ENCODE data around the gene SNTG2.
"Not testable (repeated sequence)": the region's sequence is repeated elsewhere in the genome, so short reads cannot be mapped to it uniquely, and the experiment has no call there.

SNTG2 gene

DNA sequence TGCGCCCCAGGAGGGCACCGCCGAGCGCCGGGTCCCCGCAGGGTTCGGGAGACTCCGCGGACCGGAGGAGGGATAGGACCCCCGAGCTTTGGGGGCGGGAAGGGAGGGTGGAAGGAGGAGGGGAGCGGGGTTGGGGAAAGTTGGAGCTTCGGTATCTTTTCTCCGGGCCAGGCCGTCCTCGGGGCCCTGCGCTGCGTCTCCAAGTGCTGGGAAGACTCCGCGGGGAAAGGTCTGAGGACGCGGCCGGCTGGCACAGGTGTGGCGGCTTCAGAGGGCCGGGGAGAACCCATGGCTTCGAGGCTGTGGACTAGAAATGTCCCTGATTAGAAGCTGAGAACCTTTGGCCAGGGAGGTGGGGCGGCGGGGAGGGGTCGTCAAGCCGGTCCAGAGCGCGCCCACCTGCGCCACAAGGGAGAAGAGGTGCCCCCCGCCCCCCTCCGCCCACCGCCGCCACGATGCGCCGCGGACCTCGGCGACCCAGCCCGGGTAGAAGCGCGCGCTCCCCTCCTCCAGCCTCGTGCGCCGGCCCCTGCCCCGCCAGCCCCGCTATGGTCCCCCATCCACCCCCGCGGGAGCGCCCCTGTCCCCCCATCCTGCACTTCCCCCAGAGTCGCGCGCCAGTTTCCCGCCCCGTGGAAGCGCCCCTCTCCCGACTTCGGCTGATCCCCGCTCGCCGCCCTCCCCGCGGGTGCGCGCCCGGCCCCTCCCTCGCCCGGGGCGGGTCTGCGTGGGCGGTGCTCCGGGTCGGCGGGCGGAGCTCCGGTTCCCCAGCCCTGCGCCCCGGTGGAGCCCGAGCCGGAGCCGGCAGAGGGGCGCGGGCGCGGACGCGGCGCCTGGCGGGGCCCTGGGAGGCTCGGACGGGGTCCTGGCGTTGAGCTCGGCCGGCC, at the start of gene SNTG2:
Gene SNTG2 (plus strand): TSS at position 770 of the 887 bp plus-strand sequence. CDS start 148 bp downstream, outside the sequence.
- DNase-seq, result peak; percentile 21

GRCh38 chr2:902584-902983, 48.1 kb upstream of the SNTG2 start:
- no peak for DNase-seq

- DNase-seq, result no peak
These were observed 47.3 kb upstream of the SNTG2 start for GRCh38 chr2:903223-903900.

DNA sequence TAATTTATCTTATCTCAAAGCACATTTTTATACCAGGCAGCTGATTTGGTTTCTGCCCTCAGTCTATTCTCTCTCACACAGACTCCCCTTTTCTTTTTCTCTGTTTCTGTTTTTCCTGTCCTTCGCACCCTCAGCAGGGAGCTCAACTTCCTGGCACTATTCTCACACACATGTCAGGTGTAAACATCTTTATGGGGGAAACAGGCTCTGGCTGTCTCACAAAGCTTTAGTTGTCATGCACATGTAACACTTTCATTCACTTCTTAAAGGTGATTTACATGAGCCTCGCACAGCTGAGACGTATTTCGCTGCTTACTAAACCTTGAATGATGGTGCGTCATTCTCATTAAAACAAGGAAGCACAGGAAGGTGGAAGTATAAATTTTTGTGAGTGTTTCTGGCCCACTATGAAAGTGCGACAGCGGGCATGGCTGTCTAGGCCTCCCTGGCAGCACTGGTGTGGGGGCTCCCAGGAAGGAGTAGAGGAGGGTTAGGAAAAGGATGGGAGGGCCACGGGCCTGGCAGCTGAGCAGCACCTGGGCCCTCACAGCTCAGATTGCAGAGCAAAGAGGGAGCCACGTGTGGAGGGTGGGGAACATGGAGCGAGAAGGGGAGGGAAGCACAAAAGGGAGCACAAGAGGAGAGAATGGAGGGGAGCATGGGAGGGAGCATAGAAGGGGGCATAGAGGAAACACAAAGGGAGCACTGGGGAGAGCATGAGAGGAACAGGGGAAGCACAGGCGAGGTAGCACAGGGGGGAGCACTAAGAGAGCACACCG, 46.2 kb upstream of the SNTG2 start:
- DNase-seq, result no peak

DNA sequence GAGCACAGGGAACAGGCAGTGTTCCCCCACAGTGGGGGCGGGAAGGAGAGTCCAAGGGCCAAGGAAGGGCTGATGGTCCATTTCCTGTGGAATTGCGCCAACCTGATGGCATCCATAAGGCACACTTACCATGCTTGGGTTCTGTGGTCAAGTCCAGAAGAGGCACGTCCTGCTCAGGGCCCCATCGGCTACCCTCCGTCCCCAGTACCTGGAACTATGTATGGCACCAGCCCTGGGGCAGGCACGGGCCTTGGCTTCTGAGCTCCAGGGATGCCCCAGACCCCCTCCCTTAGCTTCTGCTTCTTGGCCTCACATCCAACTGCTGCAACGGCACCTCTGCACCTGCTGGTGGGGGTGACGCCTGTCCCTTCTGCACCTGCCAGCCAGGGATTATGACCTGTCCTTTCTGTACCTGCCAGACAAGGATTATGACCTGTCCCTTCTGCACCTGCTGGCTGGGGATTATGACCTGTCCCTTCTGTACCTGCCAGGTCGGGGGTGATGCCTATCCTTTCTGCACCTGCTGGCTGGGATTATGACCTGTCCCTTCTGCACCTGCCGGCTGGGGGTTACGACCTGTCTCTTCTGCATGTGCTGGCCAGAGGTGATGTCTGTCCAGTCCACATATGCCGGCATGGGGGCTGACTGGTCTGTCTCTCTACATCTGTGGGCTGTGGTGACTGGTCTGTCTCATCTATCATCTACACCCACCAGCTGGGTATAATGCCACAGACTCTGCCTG, 45.4 kb upstream of the SNTG2 start:
- DNase-seq, result no peak

GRCh38 chr2:905833-906140, 44.9 kb upstream of the SNTG2 start:
- DNase-seq, result no peak

DNA sequence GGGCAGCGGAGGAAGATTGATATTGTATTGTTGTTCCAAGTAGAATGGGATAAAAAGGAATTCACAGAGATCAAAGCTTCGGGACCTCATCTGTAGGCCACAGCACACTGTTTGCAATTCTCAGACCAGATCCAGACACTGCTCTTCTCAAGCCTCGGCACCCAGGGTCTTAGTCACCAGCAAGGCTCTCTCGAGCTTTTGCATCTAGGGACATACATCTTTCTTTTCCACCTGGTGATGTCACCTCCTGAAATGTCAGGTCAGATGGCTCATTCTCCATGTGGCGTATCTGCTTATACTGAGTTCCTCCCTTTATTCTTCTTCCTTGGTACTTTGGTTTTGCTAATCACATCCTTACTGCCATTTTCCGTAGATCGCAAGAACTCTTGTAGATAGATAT, 42.9 kb upstream of the SNTG2 start:
- no peak for DNase-seq

- no peak for DNase-seq
These were observed 42.1 kb upstream of the SNTG2 start for GRCh38 chr2:908568-908967.

GRCh38 chr2:909764-910379, 40.8 kb upstream of the SNTG2 start:
- not testable (repeated sequence) for DNase-seq

- no peak for DNase-seq
These were observed 40.0 kb upstream of the SNTG2 start for GRCh38 chr2:910698-911097.

- DNase-seq, result no peak
These were observed 34.7 kb upstream of the SNTG2 start for GRCh38 chr2:915979-916378.

DNA sequence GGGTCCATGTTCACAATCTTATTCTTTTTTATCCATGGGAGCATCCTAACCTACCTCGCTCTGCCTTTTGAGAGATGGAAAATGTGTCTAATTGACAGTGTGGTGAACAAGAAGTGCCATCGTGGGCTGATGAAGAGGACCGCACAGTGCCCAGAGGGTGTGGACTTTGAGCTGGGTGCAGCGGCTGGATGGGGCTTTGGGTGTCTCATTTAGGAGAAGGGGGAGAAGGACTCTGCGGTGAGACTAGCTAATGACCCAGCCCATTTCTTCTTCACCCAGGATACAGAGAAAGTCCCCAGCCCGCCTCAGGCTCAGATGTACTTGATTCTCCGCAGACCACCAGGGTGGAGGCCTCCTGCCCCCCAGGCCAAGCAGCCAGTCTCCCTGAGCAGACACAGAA, 33.7 kb upstream of the SNTG2 start:
- no peak for DNase-seq

GRCh38 chr2:919672-920071, 31.0 kb upstream of the SNTG2 start:
- no peak for DNase-seq

DNA sequence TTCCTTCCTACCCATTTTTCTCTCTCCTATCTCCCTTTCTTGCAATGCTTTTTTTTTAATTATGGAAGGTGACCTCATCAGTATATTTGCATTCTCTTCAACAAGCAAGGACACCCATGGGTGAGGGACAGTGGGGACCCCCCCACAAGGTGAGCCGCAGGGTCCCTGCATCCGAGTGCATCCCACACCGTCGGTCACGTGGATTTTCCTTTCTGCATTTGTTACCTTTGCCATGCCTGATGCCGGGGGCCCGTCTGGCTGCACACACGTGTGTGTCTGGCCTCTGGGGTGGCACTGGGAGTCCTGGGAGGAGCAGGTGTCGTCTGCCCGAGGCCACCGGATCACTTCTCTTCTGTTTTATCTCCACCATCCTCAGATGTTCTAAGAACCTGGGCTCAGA, 30.1 kb upstream of the SNTG2 start:
- no peak for DNase-seq

GRCh38 chr2:920999-921398, 29.6 kb upstream of the SNTG2 start:
- DNase-seq, result no peak

- no peak for DNase-seq
These were observed 28.5 kb upstream of the SNTG2 start for GRCh38 chr2:922185-922584.

DNA sequence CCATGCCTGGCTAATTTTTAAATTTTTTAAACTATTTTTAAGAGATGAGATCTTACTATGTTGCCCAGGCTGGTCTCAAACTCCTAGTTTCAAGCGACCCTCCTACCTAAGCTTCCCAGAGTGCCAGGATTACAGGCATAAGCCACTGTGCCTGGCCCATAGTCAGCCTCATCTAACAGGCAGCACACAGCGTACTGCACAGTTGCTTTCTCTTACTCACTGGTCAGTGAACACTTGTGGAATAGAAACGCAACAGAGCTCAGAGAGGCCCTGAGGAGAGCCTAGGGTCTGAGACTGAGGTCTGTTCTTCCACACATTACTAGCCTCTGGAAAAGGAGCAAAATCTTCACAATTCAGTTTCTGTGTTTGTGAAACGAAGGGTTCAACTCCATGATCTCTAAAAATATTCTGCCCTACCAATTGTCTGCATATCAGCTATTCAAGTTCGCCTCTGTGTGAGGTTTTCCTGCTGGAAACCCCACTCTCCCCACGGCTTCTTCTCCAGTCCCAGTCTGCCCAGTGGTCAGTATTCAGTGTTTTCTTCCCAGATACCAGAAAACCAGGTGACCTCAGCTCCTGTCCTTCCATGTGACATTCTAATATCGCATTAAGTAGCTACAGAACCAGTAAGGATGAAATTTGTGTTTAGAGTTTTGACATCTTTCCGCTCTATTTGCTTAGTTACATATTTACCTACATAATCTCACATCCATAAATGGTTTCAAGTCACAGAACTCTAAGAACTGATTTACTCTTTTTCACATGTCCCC, 26.6 kb upstream of the SNTG2 start:
- no peak for DNase-seq

DNA sequence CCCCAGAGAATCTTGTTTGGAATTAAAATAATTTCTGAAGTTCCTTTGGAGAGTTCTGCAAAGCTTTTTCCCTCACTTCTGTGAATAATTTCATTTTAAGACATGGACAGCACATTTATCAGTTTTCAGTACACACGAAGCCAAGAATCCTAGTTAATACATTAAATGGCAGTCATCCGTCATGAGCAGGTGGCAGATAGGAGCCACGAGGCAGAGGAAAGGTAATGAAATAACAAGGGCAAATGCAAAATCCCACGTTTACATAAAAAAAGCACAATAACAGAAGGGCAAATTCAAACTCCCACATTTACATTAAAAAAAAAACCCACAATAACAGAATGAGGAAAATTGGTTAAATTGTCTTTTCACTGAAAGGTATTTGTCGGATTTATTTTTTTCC, 25.9 kb upstream of the SNTG2 start:
- DNase-seq, result no peak

GRCh38 chr2:925309-925708, 25.3 kb upstream of the SNTG2 start:
- no peak for DNase-seq

DNA sequence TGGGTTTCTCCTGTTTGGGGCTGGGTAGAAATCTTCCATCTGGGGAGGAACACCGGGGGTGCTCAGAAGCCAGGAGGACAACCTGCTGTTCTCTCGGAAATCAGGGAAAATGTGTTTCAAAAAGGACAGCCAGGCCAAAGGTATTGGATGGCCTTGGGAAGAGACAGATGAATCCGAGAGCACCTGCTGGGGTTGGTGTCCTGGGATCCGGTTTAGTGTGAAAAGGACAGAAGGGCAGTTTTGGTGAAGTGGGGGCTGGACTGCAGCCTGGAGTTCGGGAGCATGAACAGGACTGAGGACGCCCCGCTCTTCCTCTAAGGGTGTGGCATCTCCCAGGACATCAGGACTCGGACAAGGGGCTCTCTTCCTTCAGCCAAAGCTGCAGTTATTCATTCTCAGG, 24.9 kb upstream of the SNTG2 start:
- DNase-seq, result no peak

- no peak for DNase-seq
These were observed 24.3 kb upstream of the SNTG2 start for GRCh38 chr2:926259-926793.

DNA sequence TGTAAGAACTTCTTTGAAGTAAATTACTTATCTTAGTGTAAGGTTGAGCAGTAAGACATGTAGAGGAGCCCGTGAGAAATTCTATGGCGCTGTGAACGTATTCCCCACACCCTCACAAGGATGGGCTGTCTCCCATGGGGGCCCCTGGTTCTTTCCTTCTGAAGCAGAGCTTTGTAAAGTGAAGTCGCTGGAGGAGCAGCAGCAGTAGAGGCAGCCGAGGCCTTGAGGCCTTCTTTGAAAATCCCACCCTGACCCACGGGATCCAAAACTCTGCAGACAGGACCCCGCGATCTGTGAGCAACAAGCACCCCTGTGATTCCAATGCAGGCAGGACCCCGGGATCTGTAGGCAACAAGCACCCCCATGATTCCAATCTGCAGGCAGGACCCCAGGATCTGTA, 23.8 kb upstream of the SNTG2 start:
- DNase-seq, result no peak
